ENCODE results near the gene RDH13. TPM values are rescaled to one million over a fixed set of nuclear protein-coding genes. Genes with fewer than 3 reads are reported as not detected.

RDH13 gene
- polyA plus RNA-seq, 1 of the 3 experiments (the other 2 are of a cell fraction) = 9.6 TPM

GRCh38 chr19:55046975-55047622 is 15.8 kb downstream of the RDH13 start:
- no peaks in the 10 kb centered on the region for H3K4me1 ChIP-seq (ENCODE audit: control insufficient read depth in 1 of 2, insufficient read depth in 2 of 2, low read depth in 1 of 2, low read length in 1 of 2)
- H3K4me2 ChIP-seq = no peak overlapping the region
- H3K27ac ChIP-seq (ENCODE audit: low read depth in 2 of 2, low read length in 1 of 2) = no peak overlapping the region
- no peak for DNase-seq
- TF ChIP-seq ZBTB33 (IDR thresholded peaks at IDR 0.05; ENCODE audit: borderline replicate concordance, low read depth) (no peak), USF2 (IDR thresholded peaks at IDR 0.05; ENCODE audit: borderline replicate concordance, low read depth, low read length) (no peak), RCOR1 (IDR thresholded peaks at IDR 0.05; ENCODE audit: low read length) (no peak), FOXJ3 (CRISPR knock-in tag; IDR thresholded peaks at IDR 0.05) (no peak), CHD2 (IDR thresholded peaks at IDR 0.05; ENCODE audit: low read length, partially characterized antibody) (no peak), RAD21 (IDR thresholded peaks at IDR 0.05; ENCODE audit: low read length) (no peak), CTCF (IDR thresholded peaks at IDR 0.05) (no peak), USF1 (IDR thresholded peaks at IDR 0.05; ENCODE audit: borderline replicate concordance, low read depth) (no peak), RXRA (IDR thresholded peaks at IDR 0.05; ENCODE audit: borderline replicate concordance, low read depth) (no peak), TEAD4 (IDR thresholded peaks at IDR 0.05; ENCODE audit: borderline replicate concordance, insufficient read depth) (no peak), FOXM1 (IDR thresholded peaks at IDR 0.05; ENCODE audit: low read depth) (no peak)
- no peaks in the 10 kb centered on the region for H3F3A ChIP-seq (replicated peaks; ENCODE audit: insufficient read depth)
- no peaks in the 10 kb centered on the region for H3K27me3 ChIP-seq (ENCODE audit: insufficient read depth)
- peaks cover 0 to 46% of the 10 kb centered on the region in 2 experiments for H3K36me3 ChIP-seq (replicated peaks in 1 of 2; ENCODE audit: control insufficient read depth in 1 of 2, insufficient read depth in 2 of 2, low read length in 1 of 2)
- POLR2A ChIA-PET = no interaction called here
- H3K9ac ChIP-seq = no peak overlapping the region
- H3K9me2 ChIP-seq = no peaks in the 10 kb centered on the region
- no peaks in the 10 kb centered on the region for H3K9me3 ChIP-seq
- H2AFZ ChIP-seq (ENCODE audit: low read depth) = no peak overlapping the region
- no peaks in the 10 kb centered on the region for H3K79me2 ChIP-seq (ENCODE audit: insufficient read depth)
- no peak overlapping the region for H3K4me3 ChIP-seq (ENCODE audit: low read depth in 2 of 2, low read length in 1 of 2)
- WGBS (ENCODE audit: low lambda C conversion rate) = 94% methylated on average over 14 of the region's 17 CpGs
- CTCF ChIA-PET = interaction anchor here (0.6 kb wide), 1 partner anchor 458 kb away, joined by 3 read pairs; no protein-coding TSS in a partner anchor
- H4K20me1 ChIP-seq (ENCODE audit: insufficient read depth) = no peaks in the 10 kb centered on the region
